Measurements from ENCODE around the gene CCDC146.
"Not testable (repeated sequence)": the region's sequence is repeated elsewhere in the genome, so short reads cannot be mapped to it uniquely, and the experiment has no call there.

CCDC146 gene

DNA sequence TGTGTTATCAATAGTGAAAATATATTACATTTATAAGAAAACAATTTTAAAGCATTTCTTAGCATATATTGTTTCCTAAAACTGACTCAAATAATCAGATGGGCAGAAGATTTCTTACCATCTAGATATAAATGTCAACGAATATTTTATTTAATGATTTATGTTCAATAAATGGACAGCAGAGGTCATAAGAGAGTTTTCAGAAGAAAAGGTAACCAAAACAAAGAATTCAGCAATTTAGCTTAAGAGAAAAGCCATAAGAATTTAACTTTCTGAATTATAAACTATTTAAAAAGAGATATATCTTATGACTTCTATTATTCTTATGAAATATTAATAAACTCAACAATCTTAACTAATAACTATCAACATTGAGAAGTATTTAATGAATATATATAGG, 3.1 kb downstream of the CCDC146 start:
- TF ChIP-seq, protein P1, sequence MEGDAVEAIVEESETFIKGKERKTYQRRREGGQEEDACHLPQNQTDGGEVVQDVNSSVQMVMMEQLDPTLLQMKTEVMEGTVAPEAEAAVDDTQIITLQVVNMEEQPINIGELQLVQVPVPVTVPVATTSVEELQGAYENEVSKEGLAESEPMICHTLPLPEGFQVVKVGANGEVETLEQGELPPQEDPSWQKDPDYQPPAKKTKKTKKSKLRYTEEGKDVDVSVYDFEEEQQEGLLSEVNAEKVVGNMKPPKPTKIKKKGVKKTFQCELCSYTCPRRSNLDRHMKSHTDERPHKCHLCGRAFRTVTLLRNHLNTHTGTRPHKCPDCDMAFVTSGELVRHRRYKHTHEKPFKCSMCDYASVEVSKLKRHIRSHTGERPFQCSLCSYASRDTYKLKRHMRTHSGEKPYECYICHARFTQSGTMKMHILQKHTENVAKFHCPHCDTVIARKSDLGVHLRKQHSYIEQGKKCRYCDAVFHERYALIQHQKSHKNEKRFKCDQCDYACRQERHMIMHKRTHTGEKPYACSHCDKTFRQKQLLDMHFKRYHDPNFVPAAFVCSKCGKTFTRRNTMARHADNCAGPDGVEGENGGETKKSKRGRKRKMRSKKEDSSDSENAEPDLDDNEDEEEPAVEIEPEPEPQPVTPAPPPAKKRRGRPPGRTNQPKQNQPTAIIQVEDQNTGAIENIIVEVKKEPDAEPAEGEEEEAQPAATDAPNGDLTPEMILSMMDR (IDR thresholded peaks at IDR 0.05; ENCODE audit: low read length, missing control alignments), result peak; percentile 4
- DNase-seq (ENCODE audit: low read depth), result peak; percentile 31
- H3K4me3 ChIP-seq (replicated peaks; ENCODE audit: low read depth, low read length), result not testable (repeated sequence)

DNA sequence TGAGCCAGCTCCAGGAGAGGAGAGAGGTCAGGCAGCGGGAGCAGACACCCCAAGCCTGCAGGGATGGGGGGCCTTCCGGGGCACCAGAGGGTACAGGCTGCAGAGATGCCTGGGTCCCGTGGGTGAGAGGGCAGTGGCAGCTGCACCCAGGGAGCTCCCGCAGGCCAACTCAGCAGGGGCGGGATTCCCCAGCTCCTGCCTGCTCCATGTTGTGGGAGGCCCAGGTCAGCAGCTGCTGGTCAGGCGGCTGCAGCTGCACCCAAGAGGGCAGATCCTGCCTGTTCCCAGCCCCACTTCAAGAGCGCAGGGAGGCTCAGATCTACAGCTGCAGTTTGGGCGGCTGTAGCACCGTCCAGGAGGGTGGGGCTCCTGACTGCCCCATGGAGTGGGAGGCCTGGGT, 4.6 kb downstream of the CCDC146 start:
- not testable (repeated sequence) for DNase-seq (ENCODE audit: low read depth); H3K4me3 ChIP-seq (replicated peaks; ENCODE audit: low read depth, low read length)

DNA sequence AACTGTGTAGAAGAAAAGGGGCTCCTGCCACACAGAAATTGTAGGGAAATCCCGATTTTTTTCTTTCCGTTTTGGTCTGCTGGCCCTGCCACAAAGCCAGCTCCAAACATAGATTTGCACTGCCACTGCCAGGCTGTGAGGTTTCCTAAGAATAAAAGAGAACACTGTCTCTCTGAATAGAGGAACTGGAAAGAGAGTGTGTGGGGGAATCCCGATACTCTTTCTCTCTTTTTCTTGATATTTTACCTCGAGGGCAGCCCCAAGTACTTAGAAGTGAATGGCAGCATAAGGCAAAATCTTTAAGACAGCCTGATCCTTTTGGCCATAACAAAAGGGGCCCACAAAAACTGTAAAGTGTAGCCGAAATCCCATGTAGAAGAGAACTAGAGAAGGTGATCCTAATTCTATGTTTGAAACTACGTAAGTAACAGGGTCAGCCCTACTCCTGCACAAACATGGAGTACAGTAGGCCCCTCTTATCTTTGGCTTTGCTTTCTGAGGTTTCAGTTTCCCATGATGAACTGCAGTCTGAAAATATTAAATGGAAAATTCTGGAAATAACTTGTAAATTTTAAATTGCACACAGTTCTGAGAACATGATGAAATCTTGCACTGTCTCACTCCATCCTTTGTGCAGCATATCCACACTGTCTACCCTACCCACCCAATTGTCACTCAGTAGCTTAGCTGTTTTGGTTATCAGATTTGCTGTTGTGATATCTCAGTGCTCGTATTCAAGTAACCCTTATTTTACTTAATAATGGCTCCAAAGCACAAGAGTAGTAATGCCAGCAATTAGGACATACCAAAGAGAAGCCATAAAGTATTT, 6.4 kb downstream of the CCDC146 start:
- not testable (repeated sequence) for H3K4me3 ChIP-seq (replicated peaks; ENCODE audit: low read depth, low read length); DNase-seq (ENCODE audit: low read depth)

DNA sequence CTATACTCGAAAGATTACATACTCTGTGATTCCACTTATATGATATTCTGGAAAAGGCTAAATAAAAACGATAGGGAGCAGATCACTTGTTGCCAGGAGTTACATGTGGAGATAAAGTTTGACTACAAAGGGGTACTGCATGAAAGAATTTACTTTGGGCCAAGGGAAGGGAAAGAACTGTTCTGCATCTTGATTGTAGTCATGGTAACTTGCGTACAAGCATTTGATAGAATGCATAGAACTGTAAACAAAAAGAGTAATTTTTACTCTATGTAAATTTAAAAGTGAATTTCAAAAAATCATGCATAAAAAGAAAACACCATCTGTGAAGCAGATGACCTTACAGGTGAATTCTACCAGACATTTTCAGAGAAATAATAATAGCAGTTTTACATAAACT, 9.4 kb downstream of the CCDC146 start:
- H3K4me3 ChIP-seq (replicated peaks; ENCODE audit: low read depth, low read length); DNase-seq (ENCODE audit: low read depth): not testable (repeated sequence)

DNA sequence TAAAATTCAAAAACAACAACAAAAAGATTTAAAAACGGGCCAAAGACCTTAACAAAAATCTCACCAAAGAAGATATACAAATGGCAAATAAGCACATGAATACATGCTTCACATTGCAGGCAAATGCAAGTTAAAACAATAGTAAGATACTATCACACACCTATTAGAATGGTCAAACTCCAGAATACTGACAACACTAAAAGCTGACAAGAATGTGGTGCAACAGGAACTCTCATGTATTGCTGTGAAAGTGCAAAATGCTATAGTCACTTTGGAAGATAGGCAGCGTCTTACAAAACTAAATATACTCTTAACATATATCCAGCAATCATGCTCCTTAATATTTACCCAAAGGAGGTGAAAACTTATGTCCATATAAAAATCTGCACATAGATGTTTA, 16.3 kb downstream of the CCDC146 start:
- DNase-seq (ENCODE audit: low read depth); H3K4me3 ChIP-seq (replicated peaks; ENCODE audit: low read depth, low read length): not testable (repeated sequence)

DNA sequence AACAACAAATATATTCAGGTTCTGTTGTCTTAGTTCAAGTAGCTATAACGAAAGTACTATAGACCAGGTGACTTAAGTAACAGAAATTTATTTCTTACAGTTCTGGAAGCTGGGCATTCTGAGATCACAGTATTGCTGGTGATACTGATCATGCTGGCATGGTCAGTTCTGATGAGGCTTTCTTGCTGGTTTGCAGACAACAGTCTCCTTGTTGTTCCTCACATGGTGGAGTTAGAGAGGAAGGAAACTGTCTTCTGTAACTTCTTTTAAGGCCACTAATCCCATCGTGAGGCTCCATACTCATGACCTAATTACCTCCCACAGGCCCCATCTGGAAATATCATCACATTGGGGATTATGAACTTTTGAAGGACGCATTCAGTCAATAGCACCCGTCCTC, 17.9 kb downstream of the CCDC146 start:
- not testable (repeated sequence) for DNase-seq (ENCODE audit: low read depth); H3K4me3 ChIP-seq (replicated peaks; ENCODE audit: low read depth, low read length)

DNA sequence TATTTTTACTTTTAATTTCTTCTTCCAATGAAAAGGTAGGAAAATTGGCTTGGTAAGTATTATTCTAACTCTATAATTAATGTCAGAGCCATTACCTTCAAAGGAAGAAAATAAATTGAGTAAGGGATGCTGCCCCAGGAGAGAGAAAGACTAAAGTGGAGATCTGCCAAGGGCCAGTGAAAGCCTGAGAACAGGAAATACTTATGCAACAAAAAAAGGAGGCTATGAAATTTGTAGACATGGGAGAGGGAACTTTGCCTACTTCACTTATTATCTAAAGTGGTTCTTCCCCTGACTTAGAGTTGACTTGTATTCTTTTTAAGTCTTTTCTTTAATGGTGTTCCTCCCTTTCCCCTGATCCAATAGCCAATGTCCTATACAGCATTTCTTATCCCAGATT, 29.8 kb downstream of the CCDC146 start:
- peak; percentile 71 for DNase-seq (ENCODE audit: low read depth)
- not testable (repeated sequence) for H3K4me3 ChIP-seq (replicated peaks; ENCODE audit: low read depth, low read length)

DNA sequence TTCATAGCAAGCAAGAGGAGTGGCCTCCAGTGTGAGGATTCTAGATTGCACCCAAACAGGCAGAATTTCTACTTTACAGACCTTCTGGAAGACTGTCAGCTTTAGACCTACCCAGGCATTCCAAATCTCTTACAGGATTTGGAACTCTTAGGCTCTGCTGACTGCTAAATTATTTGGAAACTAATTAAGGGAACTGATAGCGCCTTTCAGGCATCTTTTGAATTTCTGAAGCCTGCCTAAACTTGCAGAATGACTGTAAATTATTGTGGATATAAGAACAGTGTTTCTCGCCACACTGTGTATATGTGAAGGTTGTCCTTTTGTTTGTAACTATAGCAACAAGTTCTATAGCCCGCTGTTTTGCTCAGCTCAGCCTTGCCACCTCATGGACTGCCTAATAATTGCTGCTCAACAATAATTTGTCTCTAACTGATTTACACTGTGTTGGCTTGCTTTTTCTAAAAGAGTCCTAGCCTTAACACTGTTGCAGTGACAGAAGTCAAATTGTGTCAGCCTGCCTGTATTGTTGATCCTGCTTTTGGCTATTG, 32.6 kb downstream of the CCDC146 start:
- DNase-seq (ENCODE audit: low read depth), result not testable (repeated sequence)

DNA sequence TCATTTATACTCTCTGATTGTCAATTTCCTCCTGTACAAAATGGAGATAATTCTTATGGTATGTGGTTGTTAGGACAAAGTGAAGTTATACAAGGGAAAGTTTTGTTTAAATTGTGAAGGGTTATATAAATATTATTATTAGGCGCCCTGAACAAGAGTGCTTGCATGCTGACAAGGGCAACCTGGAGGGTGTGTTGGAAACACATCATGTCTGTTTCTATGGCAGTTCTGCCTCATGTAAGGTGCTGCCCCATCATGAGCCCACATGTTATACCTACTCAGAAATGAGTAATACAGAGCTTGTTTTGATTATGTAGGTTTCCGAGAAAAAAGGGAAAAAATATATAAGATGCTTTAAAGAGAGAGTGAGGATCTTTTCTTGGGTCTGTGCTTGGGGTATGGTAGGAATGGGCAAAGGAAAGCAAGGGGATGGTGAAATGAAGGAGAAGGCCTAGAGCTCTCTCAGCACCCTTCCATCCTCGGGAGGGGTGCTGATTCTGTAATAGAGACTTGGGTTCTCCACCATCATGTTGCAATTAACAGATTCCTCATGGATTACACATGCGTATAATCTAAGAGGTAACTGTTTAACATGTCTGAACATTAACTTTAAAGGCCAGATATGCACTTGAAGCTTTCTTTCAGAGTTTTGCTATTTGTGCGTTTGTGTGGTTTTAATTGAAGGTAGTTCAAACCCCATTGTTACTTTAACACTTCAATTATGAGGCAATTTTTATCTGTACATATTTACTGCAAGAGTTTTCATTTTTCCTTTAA, 33.4 kb downstream of the CCDC146 start:
- DNase-seq (ENCODE audit: low read depth); H3K4me3 ChIP-seq (replicated peaks; ENCODE audit: low read depth, low read length): not testable (repeated sequence)

More for the DNA sequence above, 32.6 kb downstream of the CCDC146 start:
- H3K4me3 ChIP-seq (replicated peaks; ENCODE audit: low read depth, low read length), result not testable (repeated sequence)

DNA sequence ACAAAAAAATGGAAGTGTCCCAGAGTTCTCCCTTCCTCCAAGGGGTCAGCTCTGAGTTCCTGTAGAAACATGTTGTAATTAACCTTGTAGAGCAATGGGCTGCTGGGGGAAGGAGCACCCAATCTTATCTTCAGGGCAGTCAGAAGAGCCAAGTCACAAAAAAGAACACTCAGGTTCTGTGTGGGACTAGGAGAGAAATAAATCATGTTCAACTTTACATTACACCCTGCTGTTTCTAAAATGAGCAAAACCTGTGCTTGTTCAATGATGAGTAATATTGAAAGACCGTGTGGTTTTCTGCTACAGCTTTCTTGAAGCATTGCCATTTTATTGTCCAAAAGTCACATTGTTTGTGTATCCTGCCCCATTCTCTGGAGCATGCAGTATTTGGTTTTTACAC, 34.6 kb downstream of the CCDC146 start:
- DNase-seq (ENCODE audit: low read depth); H3K4me3 ChIP-seq (replicated peaks; ENCODE audit: low read depth, low read length): not testable (repeated sequence)

DNA sequence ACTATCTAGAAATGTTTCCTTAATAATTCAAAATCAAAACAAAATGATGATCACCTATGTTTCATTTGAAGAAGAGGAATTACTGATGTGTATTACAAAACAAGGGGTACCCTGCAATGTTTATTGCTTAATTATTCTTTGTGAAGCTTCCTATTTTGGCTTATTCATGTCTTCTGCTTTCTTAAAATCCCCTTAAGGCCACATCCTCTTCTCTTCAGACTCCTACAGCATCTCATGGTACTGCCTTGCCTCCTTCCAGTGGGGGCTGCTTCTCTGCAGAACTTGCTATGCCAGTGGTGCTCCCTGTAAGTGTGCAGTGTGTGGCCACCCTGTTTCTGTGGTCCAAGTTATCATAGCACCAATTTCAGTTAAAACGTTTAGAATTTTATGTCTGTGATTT, 35.0 kb downstream of the CCDC146 start:
- H3K4me3 ChIP-seq (replicated peaks; ENCODE audit: low read depth, low read length), result no peak overlapping the region
- DNase-seq (ENCODE audit: low read depth), result peak; percentile 17

DNA sequence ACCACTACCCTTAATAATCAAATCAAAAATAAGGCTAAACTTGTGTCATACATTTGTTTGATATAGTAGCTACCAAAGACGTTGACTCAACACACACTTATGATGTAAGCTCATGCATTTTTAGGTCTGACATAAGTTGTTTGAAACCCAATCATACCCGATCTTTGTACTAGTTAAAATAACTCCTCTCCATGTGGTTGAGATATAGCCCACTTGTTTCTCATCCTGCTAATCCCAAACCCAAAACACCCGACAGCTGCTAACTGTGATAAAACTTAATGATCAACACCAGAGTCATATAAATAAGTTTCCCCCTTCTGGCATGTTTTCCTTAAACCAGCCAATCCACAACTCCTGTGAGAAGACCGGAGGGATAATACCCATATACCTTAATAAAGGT, 48.7 kb downstream of the CCDC146 start:
- DNase-seq (ENCODE audit: low read depth); H3K4me3 ChIP-seq (replicated peaks; ENCODE audit: low read depth, low read length): not testable (repeated sequence)

More for the DNA sequence above, 35.0 kb downstream of the CCDC146 start:
- TF ChIP-seq, protein P1 (IDR thresholded peaks at IDR 0.05; ENCODE audit: low read length, missing control alignments), result no peak

DNA sequence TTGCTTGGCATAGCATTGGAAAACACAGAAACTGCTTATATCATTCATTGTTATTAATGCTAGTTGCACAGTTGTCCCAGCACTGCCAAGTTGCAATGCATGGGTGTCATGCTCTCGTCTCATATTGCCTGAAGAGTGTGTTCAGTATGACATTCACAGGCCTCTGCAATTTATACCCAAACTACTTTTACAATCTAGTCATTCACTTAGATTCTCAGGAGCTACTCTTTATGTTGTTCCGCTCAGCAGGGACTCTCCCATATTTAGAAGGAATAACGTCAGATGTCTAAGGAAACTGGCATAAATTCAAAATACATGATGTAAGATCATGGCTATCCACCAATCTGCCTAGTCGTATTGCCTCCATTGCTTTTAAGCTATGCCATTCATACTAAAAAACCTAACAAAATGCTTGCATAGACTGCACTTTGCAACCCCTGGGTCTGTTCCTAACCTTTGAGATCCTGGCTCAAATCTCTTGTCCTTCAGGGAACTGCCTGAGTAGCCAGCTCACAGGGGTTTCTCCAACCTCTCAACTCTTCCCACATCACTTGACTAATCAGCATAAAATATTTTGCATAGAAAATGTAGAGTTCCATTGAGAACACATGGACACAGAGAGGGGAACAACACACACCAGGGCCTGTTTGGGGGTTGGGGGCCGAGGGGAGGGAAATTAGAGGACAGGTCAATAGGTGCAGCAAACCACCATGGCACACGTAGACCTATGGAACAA, 50.2 kb downstream of the CCDC146 start:
- H3K4me3 ChIP-seq (replicated peaks; ENCODE audit: low read depth, low read length); DNase-seq (ENCODE audit: low read depth): not testable (repeated sequence)

DNA sequence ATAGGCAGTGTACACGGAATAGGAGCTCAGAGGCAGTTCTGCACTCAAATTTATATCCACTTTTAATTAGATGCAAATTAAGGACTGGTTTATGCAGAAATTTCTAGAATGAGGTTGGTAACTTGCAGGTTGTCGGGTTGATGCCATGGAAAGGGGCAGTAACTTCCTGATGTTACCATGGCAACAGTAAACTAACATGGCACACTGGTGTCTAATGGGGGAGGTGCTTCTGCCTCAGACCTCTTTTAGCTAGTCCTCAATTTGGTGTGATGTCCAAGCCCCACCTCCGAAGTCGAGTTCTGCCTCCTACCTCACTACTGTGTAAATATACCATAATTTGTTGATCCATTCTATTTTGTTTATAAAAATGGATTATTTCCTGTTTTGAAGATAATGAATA, 52.0 kb downstream of the CCDC146 start:
- DNase-seq (ENCODE audit: low read depth); H3K4me3 ChIP-seq (replicated peaks; ENCODE audit: low read depth, low read length): not testable (repeated sequence)

DNA sequence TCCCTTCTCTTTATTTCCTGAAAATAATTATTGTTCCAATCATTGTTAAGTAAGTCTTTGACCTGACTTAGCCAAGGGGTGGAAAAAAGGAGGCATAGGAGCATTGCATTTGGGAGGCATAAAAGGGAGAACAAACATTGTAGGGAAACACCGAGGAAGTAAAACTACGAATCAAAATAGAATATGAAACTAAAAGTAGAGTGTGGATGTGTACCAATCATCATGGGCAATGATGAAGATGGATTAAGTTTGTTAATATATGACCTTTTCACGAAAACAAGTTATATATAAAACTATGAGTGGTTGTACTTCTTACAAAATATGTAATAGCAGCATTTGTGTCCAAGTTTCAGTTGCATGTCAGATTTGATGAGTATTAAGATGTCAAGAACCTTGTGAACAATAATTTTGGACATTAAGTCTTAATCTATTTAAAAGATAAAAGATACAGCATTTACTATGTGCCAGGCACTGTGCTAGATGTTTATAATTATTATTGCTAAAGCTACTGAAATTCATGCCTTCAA, 52.9 kb downstream of the CCDC146 start:
- not testable (repeated sequence) for DNase-seq (ENCODE audit: low read depth); H3K4me3 ChIP-seq (replicated peaks; ENCODE audit: low read depth, low read length)
